Stimulated activated CD4-positive, alpha-beta T cell treated with anti-CD3 and anti-CD28 coated beads, Interleukin-4, amount 100 ng/mL, for 24 hours (primary cell): Measurements from ENCODE around the gene NOC4L.

Experiments used
- DNase-seq: peaks from one replicate; pipeline ENCODE4 v3.0.0-alpha.2; 2020

Gene NOC4L

GRCh38 chr12:132158677-132159554 lies 14.7 kb downstream of the NOC4L start:
- no peak for DNase-seq

GRCh38 chr12:132159555-132160003 lies 15.3 kb downstream of the NOC4L start:
- DNase-seq, result no peak

- DNase-seq, result no peak
Observed at GRCh38 chr12:132160016-132160415, 15.8 kb downstream of the NOC4L start.

- DNase-seq, result no peak
Observed at GRCh38 chr12:132160601-132161035, 16.4 kb downstream of the NOC4L start.

GRCh38 chr12:132161036-132161781 lies 17.0 kb downstream of the NOC4L start:
- no peak for DNase-seq

GRCh38 chr12:132161796-132162507 lies 17.7 kb downstream of the NOC4L start:
- DNase-seq, result no peak

GRCh38 chr12:132162508-132163031 lies 18.3 kb downstream of the NOC4L start:
- DNase-seq, result no peak

- DNase-seq, result no peak
Observed at GRCh38 chr12:132163041-132163910, 19.0 kb downstream of the NOC4L start.

GRCh38 chr12:132163911-132164288 lies 19.6 kb downstream of the NOC4L start:
- no peak for DNase-seq

- no peak for DNase-seq
Observed at GRCh38 chr12:132164426-132164825, 20.2 kb downstream of the NOC4L start.

- DNase-seq, result no peak
Observed at GRCh38 chr12:132165584-132165983, 21.3 kb downstream of the NOC4L start.

- no peak for DNase-seq
Observed at GRCh38 chr12:132166093-132166492, 21.8 kb downstream of the NOC4L start.

GRCh38 chr12:132166801-132167591 lies 22.7 kb downstream of the NOC4L start:
- no peak for DNase-seq

- DNase-seq, result no peak
Observed at GRCh38 chr12:132167611-132168310, 23.5 kb downstream of the NOC4L start.

GRCh38 chr12:132168311-132169031 lies 24.2 kb downstream of the NOC4L start:
- DNase-seq, result no peak

GRCh38 chr12:132169376-132169775 lies 25.1 kb downstream of the NOC4L start:
- no peak for DNase-seq

- DNase-seq, result no peak
Observed at GRCh38 chr12:132170094-132170636, 25.9 kb downstream of the NOC4L start.

GRCh38 chr12:132170637-132171292 lies 26.5 kb downstream of the NOC4L start:
- DNase-seq, result no peak
